ENCODE results near the gene GRID1. TPM values are rescaled to one million over a fixed set of nuclear protein-coding genes. Genes with fewer than 3 reads are reported as not detected.
A peak's percentile ranks its signal among the peaks of the same experiment; 100 is the strongest.

GRID1 gene
- total RNA-seq, 4 donors from 2014 or later = 17.2 to 28.1 (median 23.6) TPM

- TF ChIP-seq POLR2A (IDR thresholded peaks at IDR 0.05) (no peak), CTCF (IDR thresholded peaks at IDR 0.05) (no peak)
- Histone ChIP-seq H3K4me1 (peaks cover 39 to 46% of the 10 kb centered on the region in 2 donors), H3K36me3 (no peaks in the 10 kb centered on the region), H3K27ac (peak overlapping the region in 1 of 3 donors; percentile 15), H3K9me3 (no peaks in the 10 kb centered on the region), H3K4me3 (replicated peaks in 1 of 3) (no peak overlapping the region), H3K27me3 (no peaks in the 10 kb centered on the region)
- no peak for DNase-seq
- 83 to 85% methylated on average over 5 of the region's 5 CpGs for WGBS, 2 donors
- intact Hi-C loops (cut with DNase I) = no loop called here
Observed at GRCh38 chr10:86325158-86325557, 41.4 kb downstream of the GRID1 start.

DNA sequence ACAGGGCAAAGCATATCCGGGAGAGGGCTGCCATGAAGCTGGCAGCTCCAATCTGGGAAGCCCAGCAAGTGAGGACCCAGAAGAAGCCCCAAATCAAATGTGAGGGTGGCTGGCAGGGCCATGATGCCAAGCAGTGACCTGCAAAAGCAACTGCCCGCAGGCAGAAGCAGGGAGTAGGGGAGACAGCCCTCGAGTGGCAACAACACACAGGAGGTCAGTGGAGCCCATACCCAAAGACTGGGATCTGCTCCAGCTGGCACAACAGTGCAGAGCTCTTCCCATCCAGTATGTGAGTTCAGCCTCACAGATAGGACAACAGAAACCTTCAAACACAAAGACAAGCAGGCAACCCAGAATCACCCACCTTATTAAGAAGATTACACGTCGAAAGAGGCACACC lies 45.0 kb downstream of the GRID1 start:
- H3K4me1 ChIP-seq = peaks cover 23 to 30% of the 10 kb centered on the region in 2 donors
- DNase-seq = peak; percentile 81
- peak overlapping the region in 2 of 3 donors; percentile 3 to 43 for H3K27ac ChIP-seq
- H3K27me3 ChIP-seq = no peaks in the 10 kb centered on the region
- 40 to 46% methylated on average over 5 of the region's 5 CpGs for WGBS, 2 donors
- no peak overlapping the region for H3K4me3 ChIP-seq (replicated peaks in 1 of 3)
- H3K36me3 ChIP-seq = no peaks in the 10 kb centered on the region
- intact Hi-C loops (cut with DNase I) = no loop called here
- H3K9me3 ChIP-seq = no peaks in the 10 kb centered on the region
- TF ChIP-seq POLR2A (IDR thresholded peaks at IDR 0.05) (no peak), CTCF (IDR thresholded peaks at IDR 0.05) (no peak)

- Histone ChIP-seq H3K27ac (no peak overlapping the region), H3K27me3 (no peaks in the 10 kb centered on the region), H3K36me3 (no peaks in the 10 kb centered on the region), H3K4me3 (replicated peaks in 1 of 3) (no peak overlapping the region), H3K9me3 (no peaks in the 10 kb centered on the region), H3K4me1 (peaks cover 23 to 30% of the 10 kb centered on the region in 2 donors)
- intact Hi-C loops (cut with DNase I) = loop anchor here (5.0 kb wide), 1 partner anchor 52 kb away; no protein-coding TSS in a partner anchor
- DNase-seq = no peak
- WGBS, 2 donors = 65% methylated on average over 4 of the region's 4 CpGs
- TF ChIP-seq POLR2A (IDR thresholded peaks at IDR 0.05) (no peak), CTCF (IDR thresholded peaks at IDR 0.05) (no peak)
Observed at GRCh38 chr10:86319676-86320075, 46.9 kb downstream of the GRID1 start.

DNA sequence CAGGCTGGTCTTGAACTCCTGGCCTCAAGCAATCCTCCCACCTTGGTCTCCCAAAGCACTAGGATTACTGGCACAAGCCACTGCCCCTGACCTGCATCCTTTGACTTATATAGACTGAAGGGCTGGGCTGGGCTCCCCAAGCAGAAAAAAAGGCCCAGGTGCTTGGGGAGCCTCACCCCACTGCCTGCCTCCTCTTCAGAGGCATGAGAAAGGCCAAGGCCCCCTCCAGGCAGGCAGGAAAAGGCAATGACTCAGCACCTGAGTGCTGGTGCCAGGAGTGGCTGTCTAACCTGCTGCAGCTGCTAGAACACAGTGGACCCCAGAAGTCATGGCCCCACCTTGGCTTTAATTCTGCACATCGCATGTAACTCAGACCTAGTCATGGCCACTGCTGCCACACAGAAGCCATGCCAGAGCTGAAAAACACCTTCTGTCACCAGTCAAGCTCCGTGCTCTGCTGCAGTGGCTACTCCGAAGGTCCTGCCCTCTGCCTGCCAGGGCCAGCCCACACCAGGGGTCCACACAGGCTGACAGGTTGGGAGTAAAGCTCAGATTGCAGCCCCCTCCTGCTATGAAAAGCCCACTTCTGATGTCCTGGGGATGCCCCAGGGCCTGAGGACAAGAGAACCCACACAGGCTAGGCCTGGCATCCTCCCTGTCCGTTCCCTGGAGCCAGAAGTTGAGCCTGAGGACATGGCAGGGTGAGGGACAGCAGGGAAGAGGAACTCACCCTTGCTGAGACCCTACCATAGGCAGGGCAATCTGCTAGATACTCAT lies 48.5 kb downstream of the GRID1 start:
- peak; percentile 37 to 39 for DNase-seq
- Histone ChIP-seq H3K4me3 (replicated peaks in 1 of 3) (no peak overlapping the region), H3K4me1 (peaks cover 29 to 41% of the 10 kb centered on the region in 2 donors), H3K27me3 (no peaks in the 10 kb centered on the region), H3K36me3 (no peaks in the 10 kb centered on the region), H3K27ac (peak overlapping the region in 1 of 3 donors; percentile 1), H3K9me3 (no peaks in the 10 kb centered on the region)
- intact Hi-C loops (cut with DNase I) = loop anchor here (5.0 kb wide), 1 partner anchor 51 kb away; no protein-coding TSS in a partner anchor
- TF ChIP-seq CTCF (IDR thresholded peaks at IDR 0.05) (no peak), POLR2A (IDR thresholded peaks at IDR 0.05) (no peak)
- 92% methylated on average over 4 of the region's 4 CpGs; no CpG with 5 or more reads in 1 of the 2 donors for WGBS, 2 donors

GRCh38 chr10:86316990-86317389 lies 49.6 kb downstream of the GRID1 start:
- no peak overlapping the region for H3K4me3 ChIP-seq (replicated peaks in 1 of 3)
- no peaks in the 10 kb centered on the region for H3K9me3 ChIP-seq
- no peaks in the 10 kb centered on the region for H3K27me3 ChIP-seq
- no peak for TF ChIP-seq POLR2A (IDR thresholded peaks at IDR 0.05)
- no peak for TF ChIP-seq CTCF (IDR thresholded peaks at IDR 0.05)
- intact Hi-C loops (cut with DNase I) = loop anchor here (5.0 kb wide), 1 partner anchor 50 kb away; no protein-coding TSS in a partner anchor
- WGBS, 2 donors = 80 to 87% methylated on average over 5 of the region's 5 CpGs
- DNase-seq = no peak
- H3K36me3 ChIP-seq = no peaks in the 10 kb centered on the region
- H3K4me1 ChIP-seq = peaks cover 30 to 45% of the 10 kb centered on the region in 2 donors
- H3K27ac ChIP-seq = no peak overlapping the region

All from thyroid gland (tissue), 4 donors.